Endodermal cell (in vitro differentiated cells): ENCODE measurements around the gene TCF4. TPM values are rescaled to one million over a fixed set of nuclear protein-coding genes. Genes with fewer than 3 reads are reported as not detected.
A peak's percentile ranks its signal among the peaks of the same experiment; 100 is the strongest.

ENCODE experiments used
- DNase-seq: peaks from one replicate; pipeline ENCODE4 v3.0.0-alpha.2; 2017
- H3K27ac ChIP-seq: 2 replicates; pipeline ENCODE4 v1.5.1; 2013; ENCODE audit warnings: mild to moderate bottlenecking, low read depth, low read length, moderate library complexity
- H3K27me3 ChIP-seq: 2 replicates; pipeline ENCODE4 v1.6.1; 2013; ENCODE audit warnings: mild to moderate bottlenecking, low read length, moderate library complexity; ENCODE audit not compliant: insufficient read depth, control insufficient read depth, poor library complexity, severe bottlenecking
- H3K36me3 ChIP-seq: 2 replicates; pipeline ENCODE4 v1.7.0; 2013; ENCODE audit warnings: mild to moderate bottlenecking, low read length, moderate library complexity; ENCODE audit not compliant: control insufficient read depth, insufficient read depth
- H3K4me1 ChIP-seq: one replicate; pipeline ENCODE4 v1.7.0; 2013; ENCODE audit warnings: low read length; ENCODE audit not compliant: control insufficient read depth, insufficient read depth
- H3K4me3 ChIP-seq: 2 replicates; pipeline ENCODE4 v1.5.1; 2013; ENCODE audit warnings: mild to moderate bottlenecking, low read length, moderate library complexity
- H3K9ac ChIP-seq: 2 replicates; pipeline ENCODE4 v1.6.1; 2013; ENCODE audit warnings: mild to moderate bottlenecking, low read length, moderate library complexity; ENCODE audit not compliant: poor library complexity, severe bottlenecking; ENCODE audit errors: extremely low read depth
- H3K9me3 ChIP-seq: 2 replicates; pipeline ENCODE4 v1.6.1; 2013; ENCODE audit warnings: mild to moderate bottlenecking, low read length, moderate library complexity; ENCODE audit not compliant: control insufficient read depth
- H3K27ac Mint-ChIP-seq: 2 replicates; pipeline ENCODE4 v1.8.0; 2020; ENCODE audit warnings: mixed read lengths
- H3K27me3 Mint-ChIP-seq: 2 replicates; pipeline ENCODE4 v1.8.0; 2021; ENCODE audit warnings: mild to moderate bottlenecking, mixed read lengths; ENCODE audit not compliant: insufficient read depth
- H3K36me3 Mint-ChIP-seq: 2 replicates; pipeline ENCODE4 v1.8.0; 2020; ENCODE audit warnings: low read depth, mixed read lengths
- H3K4me1 Mint-ChIP-seq: 2 replicates; pipeline ENCODE4 v1.8.0; 2020; ENCODE audit warnings: mixed read lengths
- H3K4me3 Mint-ChIP-seq: 2 replicates; pipeline ENCODE4 v1.8.0; 2020; ENCODE audit warnings: mild to moderate bottlenecking, moderate library complexity, mixed read lengths
- H3K9me3 Mint-ChIP-seq: 2 replicates; pipeline ENCODE4 v1.8.0; 2020; ENCODE audit warnings: mild to moderate bottlenecking, mixed read lengths
- CTCF ChIP-seq: fragments of 200-600 bp; sonication (generic); conservative IDR thresholded peaks from 2 replicates; pipeline ENCODE4 v1.5.0; 2021; ENCODE audit warnings: antibody characterized with exemption, mild to moderate bottlenecking
- WGBS, 2 experiments: methylation state at CpG; one replicate each; pipeline versions ENCODE4 v1.1.5 to v1.1.7; 2013; ENCODE audit warnings: missing lambda C conversion rate in 2 of 2, mixed read lengths in 1 of 2; ENCODE audit not compliant: insufficient coverage in 1 of 2, insufficient read length in 1 of 2; 5-methylcytosine and 5-hydroxymethylcytosine counted together
- total RNA-seq, 2 donors: library from RNA; stranded (reverse); fragmentation: NEBNext Ultra II Directional in 1 of 2; extraction: Animal tissue kit (Norgen Biotek cat#: 25700) in 1 of 2; gene quantifications; 2 replicates in 1 of 2; 3 replicates in 1 of 2; pipeline ENCODE4 v1.2.1, GENCODE V29; 2021

TCF4 gene
- total RNA-seq, 2 donors from 2014 or later = 40.4 to 58.5 TPM

- H3K27ac ChIP-seq = peak overlapping the region; percentile 72
- no peak overlapping the region for H3K9ac ChIP-seq
- no peaks in the 10 kb centered on the region for H3K27me3 ChIP-seq
- peaks cover 6% of the 10 kb centered on the region for H3K36me3 Mint-ChIP-seq
- no peaks in the 10 kb centered on the region for H3K27me3 Mint-ChIP-seq
- no peak for DNase-seq
- H3K4me1 Mint-ChIP-seq = peaks cover 38% of the 10 kb centered on the region
- H3K4me3 Mint-ChIP-seq = peak overlapping the region; percentile 1
- peak overlapping the region; percentile 28 for H3K27ac Mint-ChIP-seq
- no peak for TF ChIP-seq CTCF
- H3K4me3 ChIP-seq = peak overlapping the region; percentile 50
- 40 to 76% methylated on average over 1 to 5 of the region's 5 CpGs for WGBS, 2 experiments
- peaks cover 13% of the 10 kb centered on the region for H3K4me1 ChIP-seq
- no peaks in the 10 kb centered on the region for H3K9me3 ChIP-seq
- H3K36me3 ChIP-seq = no peaks in the 10 kb centered on the region
- H3K9me3 Mint-ChIP-seq = no peaks in the 10 kb centered on the region
These were observed 40.3 kb downstream of the TCF4 start for GRCh38 chr18:55547705-55548056.

GRCh38 chr18:55546851-55547704 is 40.9 kb downstream of the TCF4 start:
- peaks cover 38% of the 10 kb centered on the region for H3K4me1 Mint-ChIP-seq
- peaks cover 6% of the 10 kb centered on the region for H3K36me3 Mint-ChIP-seq
- Histone ChIP-seq H3K9me3 (no peaks in the 10 kb centered on the region), H3K27me3 (no peaks in the 10 kb centered on the region), H3K4me1 (peaks cover 13% of the 10 kb centered on the region), H3K9ac (no peak overlapping the region), H3K27ac (peak overlapping the region; percentile 72), H3K4me3 (peak overlapping the region; percentile 50), H3K36me3 (no peaks in the 10 kb centered on the region)
- H3K4me3 Mint-ChIP-seq = no peak overlapping the region
- TF ChIP-seq CTCF = no peak
- no peak overlapping the region for H3K27ac Mint-ChIP-seq
- DNase-seq = no peak
- no peaks in the 10 kb centered on the region for H3K27me3 Mint-ChIP-seq
- 43 to 61% methylated on average over 4 to 5 of the region's 5 CpGs for WGBS, 2 experiments
- H3K9me3 Mint-ChIP-seq = no peaks in the 10 kb centered on the region

- no peak for DNase-seq
- Mint-ChIP-seq H3K4me1 (peaks cover 33% of the 10 kb centered on the region), H3K27me3 (no peaks in the 10 kb centered on the region), H3K36me3 (no peaks in the 10 kb centered on the region), H3K4me3 (no peak overlapping the region), H3K27ac (no peak overlapping the region), H3K9me3 (no peaks in the 10 kb centered on the region)
- WGBS, 2 experiments = 100% methylated on average over 1 of the region's 1 CpG
- no peaks in the 10 kb centered on the region for H3K27me3 ChIP-seq
- H3K27ac ChIP-seq = no peak overlapping the region
- no peaks in the 10 kb centered on the region for H3K9me3 ChIP-seq
- no peaks in the 10 kb centered on the region for H3K36me3 ChIP-seq
- H3K9ac ChIP-seq = no peak overlapping the region
- TF ChIP-seq CTCF = no peak
- H3K4me1 ChIP-seq = peaks cover 13% of the 10 kb centered on the region
- H3K4me3 ChIP-seq = no peak overlapping the region
These were observed 44.0 kb downstream of the TCF4 start for GRCh38 chr18:55544014-55544413.
